ENCODE results near the gene HSPA6.
"Not testable (repeated sequence)": the region's sequence is repeated elsewhere in the genome, so short reads cannot be mapped to it uniquely, and the experiment has no call there.

Gene HSPA6

DNA sequence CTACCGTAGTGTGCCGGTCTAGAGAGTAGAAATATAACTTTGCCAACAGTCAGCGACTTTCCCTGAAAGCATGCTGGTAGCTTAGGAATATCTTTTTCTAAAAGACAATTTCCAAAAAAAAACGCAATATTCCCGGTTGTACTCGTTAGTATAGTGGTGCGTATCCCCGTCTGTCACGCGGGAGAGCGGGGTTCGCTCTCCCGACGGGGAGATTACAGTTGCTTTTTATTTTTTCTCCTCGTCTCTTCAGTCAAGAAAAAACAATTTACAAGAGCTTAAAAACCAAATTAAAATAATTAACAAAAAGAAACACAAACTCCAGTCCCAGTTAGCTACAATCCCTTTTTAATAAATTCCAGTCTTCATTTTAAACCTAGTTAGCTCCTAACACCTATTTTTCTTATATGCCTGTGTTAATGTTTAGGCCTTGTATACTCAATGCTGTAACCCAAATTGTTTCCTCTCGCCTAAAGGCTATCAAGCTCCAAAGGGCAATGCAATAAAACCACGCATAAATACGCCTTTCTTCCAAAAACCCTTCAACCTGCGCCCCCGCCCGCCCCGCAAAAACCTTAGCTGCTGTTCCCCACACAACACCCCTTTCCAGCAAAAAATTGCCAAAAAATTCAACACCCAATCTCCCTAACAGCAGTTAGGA, 7.8 kb downstream of the HSPA6 start:
- no peak for FAIRE-seq
- no peak for DNase-seq (ENCODE audit: insufficient read length, low spot score)

- not testable (repeated sequence) for FAIRE-seq; DNase-seq (ENCODE audit: insufficient read length, low spot score)
Observed at GRCh38 chr1:161532644-161533567, 8.6 kb downstream of the HSPA6 start.

- FAIRE-seq; DNase-seq (ENCODE audit: insufficient read length, low spot score): not testable (repeated sequence)
Observed at GRCh38 chr1:161537068-161537669, 12.8 kb downstream of the HSPA6 start.

GRCh38 chr1:161538925-161539479, 14.7 kb downstream of the HSPA6 start:
- FAIRE-seq: not testable (repeated sequence)

GRCh38 chr1:161539731-161540569, 15.6 kb downstream of the HSPA6 start:
- peak; percentile 93 for FAIRE-seq
- peak; percentile 15 for DNase-seq (ENCODE audit: insufficient read length, low spot score)

More at GRCh38 chr1:161538925-161539479, 14.7 kb downstream of the HSPA6 start:
- DNase-seq (ENCODE audit: insufficient read length, low spot score): not testable (repeated sequence)

DNA sequence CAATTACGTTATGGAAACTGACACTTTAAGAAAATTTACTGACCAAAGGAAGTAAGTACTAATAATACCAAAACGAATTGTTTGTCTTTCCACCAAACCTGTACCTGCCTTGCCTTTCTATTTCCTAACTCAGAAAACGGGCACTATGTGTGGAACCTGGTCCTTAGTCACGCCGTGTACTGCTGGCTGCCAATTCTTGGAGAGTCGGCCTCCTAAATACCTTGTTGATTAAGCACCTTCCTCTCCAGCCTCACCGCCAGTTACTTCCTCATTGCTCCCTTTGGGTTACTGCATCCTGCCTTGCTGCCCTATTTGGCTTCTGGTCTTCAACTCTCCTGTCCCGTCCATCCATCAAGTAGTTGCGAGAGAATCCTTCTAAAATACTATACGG, 16.2 kb downstream of the HSPA6 start:
- not testable (repeated sequence) for FAIRE-seq; DNase-seq (ENCODE audit: insufficient read length, low spot score)

DNA sequence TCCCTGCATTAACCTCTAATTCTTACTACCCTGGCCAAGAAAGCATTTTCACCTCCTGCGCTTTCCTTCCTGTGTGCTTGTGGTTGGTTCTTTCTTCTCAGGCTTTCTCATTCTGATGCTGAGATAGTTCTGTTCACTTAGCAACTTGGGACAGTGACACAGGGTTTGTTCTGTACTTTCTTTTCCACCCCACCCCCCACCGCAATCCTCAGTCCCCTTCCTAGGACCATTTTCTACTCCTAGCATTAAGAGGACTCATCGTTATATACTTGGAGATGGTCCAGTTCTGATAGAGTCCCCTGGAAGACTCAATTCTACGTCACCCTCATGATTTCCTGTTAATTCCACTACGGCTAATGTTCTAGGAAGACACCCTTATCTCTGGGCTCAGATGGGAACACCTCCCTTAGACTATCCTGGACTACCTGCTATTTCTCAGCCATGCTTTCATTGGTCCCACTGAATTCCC, 17.8 kb downstream of the HSPA6 start:
- FAIRE-seq (peak; percentile 93), DNase-seq (ENCODE audit: insufficient read length, low spot score) (peak; percentile 15)

DNA sequence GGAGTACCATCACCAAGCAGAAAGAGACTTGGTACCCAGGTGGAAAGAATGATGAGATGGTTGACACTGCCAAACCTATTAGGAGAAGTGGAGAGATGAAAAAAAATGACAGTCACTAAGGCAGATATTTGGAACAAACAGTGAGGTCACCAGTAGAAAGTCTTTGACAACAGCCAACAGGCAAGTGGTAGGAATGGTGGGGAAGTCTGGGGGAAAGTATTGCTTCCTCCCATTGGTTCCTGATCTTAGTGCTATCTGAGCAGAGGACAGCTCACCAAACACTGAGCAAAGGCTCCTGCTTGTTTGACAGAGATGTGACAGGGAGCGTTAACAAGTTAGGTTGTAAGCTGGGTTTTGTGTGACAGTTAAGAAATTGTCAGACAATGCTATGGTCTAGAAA, 18.8 kb downstream of the HSPA6 start:
- not testable (repeated sequence) for FAIRE-seq

DNA sequence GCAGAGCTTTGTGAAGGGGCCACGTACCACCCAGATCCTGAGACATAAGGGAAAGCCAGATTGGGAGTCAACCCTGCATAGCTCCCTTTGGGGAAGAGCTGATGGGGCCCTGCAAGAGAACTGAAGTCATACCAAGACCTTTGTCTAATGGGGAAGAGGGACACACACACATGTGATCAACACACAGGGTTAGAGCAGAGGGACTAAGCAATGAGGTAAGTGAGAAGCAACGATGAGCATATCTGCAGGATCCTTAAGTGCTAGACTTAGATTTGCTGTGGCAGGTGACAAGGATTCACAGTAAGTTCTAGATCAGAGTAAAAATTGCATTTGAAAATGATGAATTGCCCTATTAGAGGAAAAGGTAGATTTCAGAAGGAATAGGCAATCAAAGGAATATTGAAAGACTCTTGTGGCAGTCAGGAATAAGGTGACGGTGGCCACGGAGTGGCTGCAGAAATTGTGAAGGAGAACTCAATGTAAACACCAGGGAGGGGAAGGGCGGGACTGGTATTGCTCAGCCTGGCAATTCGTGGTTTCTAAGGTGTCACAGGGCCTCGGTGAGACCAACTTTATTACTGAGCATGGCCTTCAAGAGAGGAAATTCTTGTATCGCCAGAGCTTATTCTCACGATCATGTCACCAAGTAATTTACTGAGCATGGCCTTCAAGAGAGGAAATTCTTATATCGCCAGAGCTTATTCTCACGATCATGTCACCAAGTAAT, 20.8 kb downstream of the HSPA6 start:
- not testable (repeated sequence) for FAIRE-seq; DNase-seq (ENCODE audit: insufficient read length, low spot score)

More for the DNA sequence above, 18.8 kb downstream of the HSPA6 start:
- not testable (repeated sequence) for DNase-seq (ENCODE audit: insufficient read length, low spot score)

DNA sequence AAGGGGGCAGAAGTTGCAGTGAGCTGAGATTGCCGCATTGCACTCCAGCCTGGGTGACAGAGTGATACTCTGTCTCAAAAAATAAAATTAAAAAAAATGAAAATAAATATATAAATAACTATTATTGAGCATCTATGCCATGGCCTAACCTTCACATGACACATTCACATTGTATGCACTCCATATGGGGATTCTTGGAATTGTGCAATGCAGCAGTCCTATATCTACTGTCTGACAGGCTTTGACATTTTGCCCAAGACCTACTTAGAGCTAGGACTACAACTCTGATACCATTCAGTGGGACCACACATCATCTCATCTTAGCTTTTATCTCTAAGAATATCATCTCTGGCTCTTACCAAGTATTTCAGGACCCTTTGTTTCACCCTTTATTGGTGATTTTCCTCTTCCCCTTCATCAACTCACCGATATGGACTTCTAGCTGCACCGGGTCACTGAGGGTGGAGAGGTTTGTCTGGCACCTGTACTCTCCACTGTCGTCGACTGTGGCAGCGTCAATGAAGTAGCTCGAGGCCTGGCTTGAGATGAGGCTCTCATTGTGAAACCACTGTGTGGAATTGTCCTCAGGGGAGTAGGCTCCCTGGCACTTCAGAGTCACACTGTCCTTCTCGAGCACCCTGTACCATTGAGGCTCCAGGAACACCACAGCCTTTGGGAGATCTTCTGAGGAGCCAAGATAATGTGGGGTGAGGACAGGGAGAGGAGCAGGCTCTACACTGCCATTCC, 23.8 kb downstream of the HSPA6 start:
- not testable (repeated sequence) for FAIRE-seq; DNase-seq (ENCODE audit: insufficient read length, low spot score)

GRCh38 chr1:161548749-161549406, 24.5 kb downstream of the HSPA6 start:
- not testable (repeated sequence) for FAIRE-seq; DNase-seq (ENCODE audit: insufficient read length, low spot score)

GRCh38 chr1:161549652-161550051, 25.3 kb downstream of the HSPA6 start, which contains the start of gene FCGR3A:
FCGR3A (minus strand) TSS chr1:161549818; CDS start chr1:161549736, 82 bp downstream.
- DNase-seq (ENCODE audit: insufficient read length, low spot score): no peak
- FAIRE-seq: no peak

- FAIRE-seq; DNase-seq (ENCODE audit: insufficient read length, low spot score): not testable (repeated sequence)
Observed at GRCh38 chr1:161550942-161551341, 26.6 kb downstream of the HSPA6 start.

DNA sequence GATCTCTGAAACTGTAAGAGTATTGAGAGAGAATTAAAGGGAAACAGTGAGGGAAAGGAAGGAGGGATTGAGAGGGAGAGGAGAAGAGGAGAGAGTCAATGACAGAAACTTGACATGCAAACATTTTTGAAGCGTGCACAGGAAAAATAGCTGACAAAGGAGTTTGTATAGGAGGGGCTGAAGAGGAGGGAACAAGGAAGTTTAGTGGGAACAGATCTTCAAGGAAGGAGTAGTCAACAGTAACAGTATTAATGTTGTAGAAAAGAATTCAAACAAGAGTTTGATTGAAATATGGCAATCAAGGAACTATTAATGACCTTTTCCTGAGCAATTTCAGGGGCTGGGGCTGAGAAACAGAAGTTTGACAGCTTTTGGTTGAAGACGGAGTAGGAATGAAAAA, 29.3 kb downstream of the HSPA6 start:
- FAIRE-seq: not testable (repeated sequence)

DNA sequence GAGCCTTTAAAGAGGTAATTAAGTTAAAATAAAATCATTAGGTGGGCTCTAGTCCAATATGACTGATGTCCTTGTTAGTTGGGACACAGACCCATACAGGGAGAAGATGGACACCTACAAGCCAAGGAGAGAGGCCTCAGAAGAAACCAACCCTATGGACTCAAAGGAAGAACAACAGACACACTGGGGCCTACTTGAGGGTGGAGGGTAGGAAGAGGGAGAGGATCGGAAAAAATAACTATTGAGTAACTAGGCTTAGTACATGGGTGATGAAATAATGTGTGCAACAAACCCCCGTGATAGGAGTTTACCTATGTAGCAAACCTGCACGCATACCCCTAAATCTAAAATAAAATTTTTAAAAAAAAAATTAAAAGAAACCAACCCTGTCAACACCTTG, 30.0 kb downstream of the HSPA6 start:
- DNase-seq (ENCODE audit: insufficient read length, low spot score): not testable (repeated sequence)

More for the DNA sequence above, 29.3 kb downstream of the HSPA6 start:
- not testable (repeated sequence) for DNase-seq (ENCODE audit: insufficient read length, low spot score)

GRCh38 chr1:161554815-161555417, 30.6 kb downstream of the HSPA6 start:
- not testable (repeated sequence) for DNase-seq (ENCODE audit: insufficient read length, low spot score)
- peak; percentile 8 for FAIRE-seq

More for the DNA sequence above, 30.0 kb downstream of the HSPA6 start:
- not testable (repeated sequence) for FAIRE-seq

GRCh38 chr1:161556143-161556542, 31.8 kb downstream of the HSPA6 start:
- FAIRE-seq; DNase-seq (ENCODE audit: insufficient read length, low spot score): not testable (repeated sequence)
